ENCODE measurements around the gene METAP1. TPM values are rescaled to one million over a fixed set of nuclear protein-coding genes. Genes with fewer than 3 reads are reported as not detected.

The METAP1 gene
- total RNA-seq, 1 donor from 2014 or later = 43.1 TPM

- Mint-ChIP-seq H3K27ac (no peak overlapping the region), H3K4me1 (ENCODE audit: unreplicated experiment) (peaks cover 36% of the 10 kb centered on the region)
These were observed 31.8 kb downstream of the METAP1 start for GRCh38 chr4:99027304-99027703.

GRCh38 chr4:99028187-99028586 is 32.7 kb downstream of the METAP1 start:
- Mint-ChIP-seq H3K27ac (no peak overlapping the region), H3K4me1 (ENCODE audit: unreplicated experiment) (peaks cover 36% of the 10 kb centered on the region)

More at GRCh38 chr4:99027304-99027703, 31.8 kb downstream of the METAP1 start:
- no peaks in the 10 kb centered on the region for H3K27me3 Mint-ChIP-seq
- peaks cover 8% of the 10 kb centered on the region for H3K9me3 Mint-ChIP-seq
- H3K36me3 Mint-ChIP-seq = peaks cover 26% of the 10 kb centered on the region
- H3K4me3 Mint-ChIP-seq = no peak overlapping the region
- DNase-seq (ENCODE audit: extremely low spot score, unreplicated experiment) = no peak
- TF ChIP-seq, protein P1, sequence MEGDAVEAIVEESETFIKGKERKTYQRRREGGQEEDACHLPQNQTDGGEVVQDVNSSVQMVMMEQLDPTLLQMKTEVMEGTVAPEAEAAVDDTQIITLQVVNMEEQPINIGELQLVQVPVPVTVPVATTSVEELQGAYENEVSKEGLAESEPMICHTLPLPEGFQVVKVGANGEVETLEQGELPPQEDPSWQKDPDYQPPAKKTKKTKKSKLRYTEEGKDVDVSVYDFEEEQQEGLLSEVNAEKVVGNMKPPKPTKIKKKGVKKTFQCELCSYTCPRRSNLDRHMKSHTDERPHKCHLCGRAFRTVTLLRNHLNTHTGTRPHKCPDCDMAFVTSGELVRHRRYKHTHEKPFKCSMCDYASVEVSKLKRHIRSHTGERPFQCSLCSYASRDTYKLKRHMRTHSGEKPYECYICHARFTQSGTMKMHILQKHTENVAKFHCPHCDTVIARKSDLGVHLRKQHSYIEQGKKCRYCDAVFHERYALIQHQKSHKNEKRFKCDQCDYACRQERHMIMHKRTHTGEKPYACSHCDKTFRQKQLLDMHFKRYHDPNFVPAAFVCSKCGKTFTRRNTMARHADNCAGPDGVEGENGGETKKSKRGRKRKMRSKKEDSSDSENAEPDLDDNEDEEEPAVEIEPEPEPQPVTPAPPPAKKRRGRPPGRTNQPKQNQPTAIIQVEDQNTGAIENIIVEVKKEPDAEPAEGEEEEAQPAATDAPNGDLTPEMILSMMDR (conservative IDR thresholded peaks at IDR 0.05) = no peak

GRCh38 chr4:99029018-99029735 is 33.7 kb downstream of the METAP1 start:
- peaks cover 33% of the 10 kb centered on the region for H3K4me1 Mint-ChIP-seq (ENCODE audit: unreplicated experiment)
- peaks cover 22% of the 10 kb centered on the region for H3K36me3 Mint-ChIP-seq
- H3K9me3 Mint-ChIP-seq = peaks cover 6% of the 10 kb centered on the region
- TF ChIP-seq, protein P1 (conservative IDR thresholded peaks at IDR 0.05) = no peak
- no peaks in the 10 kb centered on the region for H3K27me3 Mint-ChIP-seq
- H3K4me3 Mint-ChIP-seq = no peak overlapping the region
- H3K27ac Mint-ChIP-seq = no peak overlapping the region
- no peak for DNase-seq (ENCODE audit: extremely low spot score, unreplicated experiment)

More at GRCh38 chr4:99028187-99028586, 32.7 kb downstream of the METAP1 start:
- Mint-ChIP-seq H3K36me3 (peaks cover 26% of the 10 kb centered on the region), H3K9me3 (peaks cover 8% of the 10 kb centered on the region), H3K27me3 (no peaks in the 10 kb centered on the region), H3K4me3 (no peak overlapping the region)
- no peak for DNase-seq (ENCODE audit: extremely low spot score, unreplicated experiment)
- TF ChIP-seq, protein P1 (conservative IDR thresholded peaks at IDR 0.05) = no peak

DNA sequence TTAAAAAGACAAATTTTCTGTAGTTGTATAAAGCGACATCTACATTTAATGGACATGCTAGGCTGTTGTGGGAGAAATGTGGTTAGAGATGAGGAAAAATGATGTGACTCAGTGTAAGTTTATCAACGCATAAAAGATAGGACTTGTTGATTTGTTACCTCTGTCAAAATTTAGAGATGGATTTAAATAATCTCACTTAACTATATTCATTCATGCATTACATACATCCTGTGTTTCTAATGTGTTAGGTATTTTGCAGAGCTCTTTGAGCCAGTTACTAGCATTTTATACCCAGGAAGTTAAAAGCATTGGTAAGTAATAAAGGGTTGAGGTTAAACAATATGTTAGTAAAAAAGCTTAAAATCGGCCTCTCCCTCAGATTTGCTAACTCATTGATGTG is 34.3 kb downstream of the METAP1 start:
- TF ChIP-seq, protein P1 (conservative IDR thresholded peaks at IDR 0.05) = no peak

GRCh38 chr4:99033956-99034355 is 38.4 kb downstream of the METAP1 start:
- peaks cover 42% of the 10 kb centered on the region for H3K36me3 Mint-ChIP-seq
- H3K27me3 Mint-ChIP-seq = no peaks in the 10 kb centered on the region
- no peak overlapping the region for H3K4me3 Mint-ChIP-seq
- H3K4me1 Mint-ChIP-seq (ENCODE audit: unreplicated experiment) = no peaks in the 10 kb centered on the region
- H3K27ac Mint-ChIP-seq = peak overlapping the region; percentile 24
- no peaks in the 10 kb centered on the region for H3K9me3 Mint-ChIP-seq
- TF ChIP-seq, protein P1 (conservative IDR thresholded peaks at IDR 0.05) = no peak
- DNase-seq (ENCODE audit: extremely low spot score, unreplicated experiment) = no peak

More for the DNA sequence above, 34.3 kb downstream of the METAP1 start:
- Mint-ChIP-seq H3K4me1 (ENCODE audit: unreplicated experiment) (peaks cover 27% of the 10 kb centered on the region), H3K36me3 (peaks cover 22% of the 10 kb centered on the region), H3K4me3 (no peak overlapping the region), H3K9me3 (no peaks in the 10 kb centered on the region), H3K27ac (no peak overlapping the region), H3K27me3 (no peaks in the 10 kb centered on the region)
- DNase-seq (ENCODE audit: extremely low spot score, unreplicated experiment) = no peak

All from type B pancreatic cell (in vitro differentiated cells).